ENCODE results near the gene SFXN5. TPM values are rescaled to one million over a fixed set of nuclear protein-coding genes. Genes with fewer than 3 reads are reported as not detected.

Gene SFXN5
- total RNA-seq, 1 donor from 2014 or later, result 29.8 TPM

GRCh38 chr2:72953976-72954375 is 117.5 kb downstream of the SFXN5 start:
- Mint-ChIP-seq H3K27ac (ENCODE audit: unreplicated experiment) (no peak overlapping the region), H3K36me3 (ENCODE audit: low read depth, unreplicated experiment) (peaks cover 17% of the 10 kb centered on the region), H3K4me3 (ENCODE audit: unreplicated experiment) (no peak overlapping the region), H3K27me3 (ENCODE audit: unreplicated experiment) (peaks cover 6% of the 10 kb centered on the region), H3K4me1 (ENCODE audit: unreplicated experiment) (peaks cover 19% of the 10 kb centered on the region), H3K9me3 (ENCODE audit: unreplicated experiment) (no peaks in the 10 kb centered on the region)
- DNase-seq (ENCODE audit: low spot score), result no peak
- TF ChIP-seq, protein P1, sequence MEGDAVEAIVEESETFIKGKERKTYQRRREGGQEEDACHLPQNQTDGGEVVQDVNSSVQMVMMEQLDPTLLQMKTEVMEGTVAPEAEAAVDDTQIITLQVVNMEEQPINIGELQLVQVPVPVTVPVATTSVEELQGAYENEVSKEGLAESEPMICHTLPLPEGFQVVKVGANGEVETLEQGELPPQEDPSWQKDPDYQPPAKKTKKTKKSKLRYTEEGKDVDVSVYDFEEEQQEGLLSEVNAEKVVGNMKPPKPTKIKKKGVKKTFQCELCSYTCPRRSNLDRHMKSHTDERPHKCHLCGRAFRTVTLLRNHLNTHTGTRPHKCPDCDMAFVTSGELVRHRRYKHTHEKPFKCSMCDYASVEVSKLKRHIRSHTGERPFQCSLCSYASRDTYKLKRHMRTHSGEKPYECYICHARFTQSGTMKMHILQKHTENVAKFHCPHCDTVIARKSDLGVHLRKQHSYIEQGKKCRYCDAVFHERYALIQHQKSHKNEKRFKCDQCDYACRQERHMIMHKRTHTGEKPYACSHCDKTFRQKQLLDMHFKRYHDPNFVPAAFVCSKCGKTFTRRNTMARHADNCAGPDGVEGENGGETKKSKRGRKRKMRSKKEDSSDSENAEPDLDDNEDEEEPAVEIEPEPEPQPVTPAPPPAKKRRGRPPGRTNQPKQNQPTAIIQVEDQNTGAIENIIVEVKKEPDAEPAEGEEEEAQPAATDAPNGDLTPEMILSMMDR (IDR thresholded peaks at IDR 0.05; ENCODE audit: unreplicated experiment), result no peak

- no peak for DNase-seq (ENCODE audit: low spot score)
- Mint-ChIP-seq H3K4me1 (ENCODE audit: unreplicated experiment) (peaks cover 19% of the 10 kb centered on the region), H3K27me3 (ENCODE audit: unreplicated experiment) (peaks cover 6% of the 10 kb centered on the region), H3K4me3 (ENCODE audit: unreplicated experiment) (no peak overlapping the region), H3K27ac (ENCODE audit: unreplicated experiment) (peak overlapping the region; percentile 22), H3K36me3 (ENCODE audit: low read depth, unreplicated experiment) (peaks cover 21% of the 10 kb centered on the region), H3K9me3 (ENCODE audit: unreplicated experiment) (no peaks in the 10 kb centered on the region)
- TF ChIP-seq, protein P1 (IDR thresholded peaks at IDR 0.05; ENCODE audit: unreplicated experiment), result no peak
Observed at GRCh38 chr2:72953528-72953927, 118.0 kb downstream of the SFXN5 start.

GRCh38 chr2:72952961-72953360 is 118.6 kb downstream of the SFXN5 start:
- no peak overlapping the region for H3K4me3 Mint-ChIP-seq (ENCODE audit: unreplicated experiment)
- H3K27ac Mint-ChIP-seq (ENCODE audit: unreplicated experiment), result no peak overlapping the region
- no peak for DNase-seq (ENCODE audit: low spot score)
- no peaks in the 10 kb centered on the region for H3K9me3 Mint-ChIP-seq (ENCODE audit: unreplicated experiment)
- TF ChIP-seq, protein P1 (IDR thresholded peaks at IDR 0.05; ENCODE audit: unreplicated experiment), result no peak
- peaks cover 21% of the 10 kb centered on the region for H3K36me3 Mint-ChIP-seq (ENCODE audit: low read depth, unreplicated experiment)
- peaks cover 6% of the 10 kb centered on the region for H3K27me3 Mint-ChIP-seq (ENCODE audit: unreplicated experiment)
- H3K4me1 Mint-ChIP-seq (ENCODE audit: unreplicated experiment), result peaks cover 19% of the 10 kb centered on the region

DNA sequence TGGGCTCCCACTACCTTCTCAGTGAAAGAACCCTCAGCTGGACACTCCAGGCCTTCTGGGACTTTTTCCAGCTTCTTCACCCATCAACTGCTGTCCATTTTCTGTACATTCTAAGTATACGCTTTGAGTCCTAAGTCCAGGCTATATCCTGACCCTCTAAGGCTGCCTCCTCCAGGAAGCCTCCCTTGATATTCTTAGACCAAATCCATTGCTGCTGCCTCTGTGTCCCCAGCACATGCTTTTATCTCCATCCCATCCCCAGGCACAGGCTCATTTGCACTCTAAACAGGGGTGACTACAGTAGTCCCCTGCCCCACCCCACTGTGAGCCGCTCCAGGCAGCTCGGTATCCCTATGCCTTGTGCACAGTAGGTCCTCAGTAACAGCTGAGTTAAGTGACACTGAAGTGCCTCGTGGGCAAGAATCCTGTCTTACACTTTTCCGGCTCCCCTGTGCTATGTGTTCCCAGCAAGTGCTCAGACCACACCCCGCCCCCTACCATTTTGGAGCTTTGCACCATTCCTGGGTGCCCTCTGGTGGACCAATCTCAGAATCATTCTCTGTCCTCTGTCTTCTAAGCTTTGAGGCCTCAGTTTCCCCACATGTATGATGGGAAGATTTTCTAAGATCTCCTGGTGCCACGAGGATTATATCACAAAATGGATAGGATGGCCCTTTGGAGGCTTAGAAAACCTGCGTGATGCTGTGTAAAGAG is 119.2 kb downstream of the SFXN5 start:
- H3K4me3 Mint-ChIP-seq (ENCODE audit: unreplicated experiment), result peak overlapping the region; percentile 65
- peaks cover 16% of the 10 kb centered on the region for H3K36me3 Mint-ChIP-seq (ENCODE audit: low read depth, unreplicated experiment)
- TF ChIP-seq, protein P1 (IDR thresholded peaks at IDR 0.05; ENCODE audit: unreplicated experiment), result no peak
- H3K27ac Mint-ChIP-seq (ENCODE audit: unreplicated experiment), result peak overlapping the region; percentile 48
- no peak for DNase-seq (ENCODE audit: low spot score)
- peaks cover 19% of the 10 kb centered on the region for H3K4me1 Mint-ChIP-seq (ENCODE audit: unreplicated experiment)
- H3K27me3 Mint-ChIP-seq (ENCODE audit: unreplicated experiment), result peaks cover 6% of the 10 kb centered on the region
- H3K9me3 Mint-ChIP-seq (ENCODE audit: unreplicated experiment), result no peaks in the 10 kb centered on the region

DNA sequence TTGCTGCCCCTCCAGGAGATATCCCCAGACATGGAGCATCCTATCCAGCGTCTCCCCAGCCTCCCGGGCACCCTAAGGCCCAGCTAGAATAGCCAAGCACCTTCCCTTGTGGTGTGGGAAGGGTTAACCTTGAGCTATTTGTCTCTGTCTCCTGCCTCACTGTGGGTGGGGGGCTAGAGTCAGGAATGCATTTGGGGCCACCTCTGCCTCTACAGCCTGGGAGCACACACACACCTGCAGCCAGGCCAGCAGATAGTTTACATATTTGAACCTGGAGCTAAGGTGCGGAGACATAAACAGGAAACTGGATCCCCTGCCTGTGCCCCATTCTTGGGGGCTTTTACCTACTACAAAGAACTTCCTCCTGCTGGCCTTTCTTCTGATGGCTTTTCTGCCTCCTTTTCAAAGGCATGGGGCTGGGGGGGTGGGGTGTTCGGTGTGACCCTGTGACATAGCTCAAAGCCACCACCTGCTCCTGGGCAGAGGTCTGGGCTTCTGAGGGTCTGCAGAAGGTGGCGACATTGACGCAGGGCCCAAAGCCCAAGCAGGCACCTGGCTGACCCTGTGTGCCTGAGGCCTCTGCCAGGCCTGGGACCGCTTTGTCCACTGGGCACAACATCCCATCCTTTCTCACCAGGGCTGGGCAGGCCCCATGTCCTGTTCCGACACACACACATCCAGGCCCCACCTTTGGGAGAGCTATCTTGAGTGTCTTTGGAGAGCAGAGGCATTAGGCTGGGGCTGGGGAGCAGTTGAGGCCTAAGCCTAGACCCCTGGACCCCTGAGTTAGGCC is 120.0 kb downstream of the SFXN5 start:
- DNase-seq (ENCODE audit: low spot score), result no peak
- Mint-ChIP-seq H3K36me3 (ENCODE audit: low read depth, unreplicated experiment) (peaks cover 9% of the 10 kb centered on the region), H3K27ac (ENCODE audit: unreplicated experiment) (no peak overlapping the region), H3K4me3 (ENCODE audit: unreplicated experiment) (no peak overlapping the region), H3K27me3 (ENCODE audit: unreplicated experiment) (peaks cover 8% of the 10 kb centered on the region), H3K4me1 (ENCODE audit: unreplicated experiment) (peaks cover 21% of the 10 kb centered on the region), H3K9me3 (ENCODE audit: unreplicated experiment) (no peaks in the 10 kb centered on the region)
- TF ChIP-seq, protein P1 (IDR thresholded peaks at IDR 0.05; ENCODE audit: unreplicated experiment), result no peak
